MCF 10A (cell line): ENCODE measurements around the gene MYH15. TPM values are rescaled to one million over a fixed set of nuclear protein-coding genes. Genes with fewer than 3 reads are reported as not detected.

Experiments used
- BruUV-seq: library from RNA; stranded (reverse); fragments of 400-500 nt; replicated peaks from 2 replicates; lab custom pipeline; 2021; lab: Mats Ljungman, UMichigan
- CTCF ChIA-PET: fragments of 300-600 bp; sonication (Branson Sonifier 250); formaldehyde crosslinking; extraction: SDS; loops from one replicate; lab custom pipeline; 2021; ENCODE audit warnings: antibody characterized with exemption, inconsistent platforms; lab: Yijun Ruan, JAX
- POLR2A ChIA-PET: fragments of 300-600, 350-650 bp; sonication (Branson Sonifier 250); formaldehyde crosslinking; extraction: SDS; loops from one replicate; lab custom pipeline; 2020; ENCODE audit warnings: antibody characterized with exemption, inconsistent platforms; lab: Yijun Ruan, JAX
- DNase-seq: peaks from one replicate; pipeline ENCODE4 v3.0.0-alpha.2; 2018; ENCODE audit not compliant: unreplicated experiment
- H3K27ac Mint-ChIP-seq: one replicate; pipeline ENCODE4 v1.8.0; 2022; ENCODE audit warnings: mild to moderate bottlenecking, low read depth, mixed read lengths; ENCODE audit not compliant: unreplicated experiment
- H3K27me3 Mint-ChIP-seq: one replicate; pipeline ENCODE4 v1.8.0; 2022; ENCODE audit warnings: mixed read lengths; ENCODE audit not compliant: insufficient read depth, unreplicated experiment
- H3K36me3 Mint-ChIP-seq: one replicate; pipeline ENCODE4 v1.8.0; 2022; ENCODE audit warnings: mild to moderate bottlenecking, moderate library complexity, mixed read lengths; ENCODE audit not compliant: insufficient read depth, unreplicated experiment
- H3K4me1 Mint-ChIP-seq: one replicate; pipeline ENCODE4 v1.8.0; 2022; ENCODE audit warnings: mixed read lengths; ENCODE audit not compliant: insufficient read depth, unreplicated experiment
- H3K4me3 Mint-ChIP-seq: one replicate; pipeline ENCODE4 v1.8.0; 2022; ENCODE audit warnings: mild to moderate bottlenecking, moderate library complexity, mixed read lengths; ENCODE audit not compliant: unreplicated experiment
- H3K9me3 Mint-ChIP-seq: one replicate; pipeline ENCODE4 v1.8.0; 2022; ENCODE audit warnings: mixed read lengths; ENCODE audit not compliant: unreplicated experiment
- intact Hi-C: fragments of 100-400 bp; cut with micrococcal nuclease; formaldehyde crosslinking; loops from 2 replicates; pipeline ENCODE4 v1.14.1; 2022
- total RNA-seq: library from RNA; stranded (reverse); gene quantifications from 2 replicates; pipeline ENCODE4 v1.2.3, GENCODE V29; 2022
- TF ChIP-seq, protein P1 (sequence below): fragments of 200-600 bp; IDR thresholded peaks from one replicate; pipeline ENCODE4 v1.8.0; 2022; ENCODE audit warnings: antibody characterized with exemption, mild to moderate bottlenecking; ENCODE audit not compliant: unreplicated experiment

MYH15 gene
- total RNA-seq, 1 experiment from 2014 or later: 0.19 TPM

DNA sequence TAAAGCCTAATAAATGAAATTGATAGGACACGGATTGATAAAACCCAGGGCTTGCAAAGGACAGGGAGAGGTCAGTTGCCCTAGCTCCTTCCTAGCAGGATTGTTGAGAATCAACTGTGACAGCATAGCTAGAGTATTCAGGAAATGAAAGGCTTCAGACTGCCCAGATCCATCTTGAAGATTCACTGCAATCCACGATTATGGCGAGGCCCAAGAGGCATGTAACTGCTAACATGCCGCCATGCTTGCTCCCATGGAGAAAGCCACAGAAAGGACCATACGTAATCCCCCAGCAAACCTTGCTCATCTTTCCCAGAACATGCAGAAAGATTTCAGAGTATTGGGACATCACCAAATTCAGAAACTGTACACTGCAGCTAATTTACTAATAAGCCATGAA lies 41.3 kb downstream of the MYH15 start:
- BruUV-seq: no TSS peak
- no peaks in the 10 kb centered on the region for H3K36me3 Mint-ChIP-seq
- H3K27ac Mint-ChIP-seq: no peak overlapping the region
- ChIA-PET POLR2A (interaction anchor here (0.6 kb wide), 1 partner anchor 445 kb away, joined by 3 read pairs; no protein-coding TSS in a partner anchor), CTCF (interaction anchor here (0.6 to 1.5 kb wide), 3 partner anchors 9 to 127 kb away, joined by 3 to 9 read pairs (median 3); no protein-coding TSS in a partner anchor)
- intact Hi-C loops: no loop called here
- TF ChIP-seq, protein P1, sequence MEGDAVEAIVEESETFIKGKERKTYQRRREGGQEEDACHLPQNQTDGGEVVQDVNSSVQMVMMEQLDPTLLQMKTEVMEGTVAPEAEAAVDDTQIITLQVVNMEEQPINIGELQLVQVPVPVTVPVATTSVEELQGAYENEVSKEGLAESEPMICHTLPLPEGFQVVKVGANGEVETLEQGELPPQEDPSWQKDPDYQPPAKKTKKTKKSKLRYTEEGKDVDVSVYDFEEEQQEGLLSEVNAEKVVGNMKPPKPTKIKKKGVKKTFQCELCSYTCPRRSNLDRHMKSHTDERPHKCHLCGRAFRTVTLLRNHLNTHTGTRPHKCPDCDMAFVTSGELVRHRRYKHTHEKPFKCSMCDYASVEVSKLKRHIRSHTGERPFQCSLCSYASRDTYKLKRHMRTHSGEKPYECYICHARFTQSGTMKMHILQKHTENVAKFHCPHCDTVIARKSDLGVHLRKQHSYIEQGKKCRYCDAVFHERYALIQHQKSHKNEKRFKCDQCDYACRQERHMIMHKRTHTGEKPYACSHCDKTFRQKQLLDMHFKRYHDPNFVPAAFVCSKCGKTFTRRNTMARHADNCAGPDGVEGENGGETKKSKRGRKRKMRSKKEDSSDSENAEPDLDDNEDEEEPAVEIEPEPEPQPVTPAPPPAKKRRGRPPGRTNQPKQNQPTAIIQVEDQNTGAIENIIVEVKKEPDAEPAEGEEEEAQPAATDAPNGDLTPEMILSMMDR: no peak
- no peaks in the 10 kb centered on the region for H3K27me3 Mint-ChIP-seq
- H3K4me1 Mint-ChIP-seq: peaks cover 21% of the 10 kb centered on the region
- H3K9me3 Mint-ChIP-seq: no peaks in the 10 kb centered on the region
- no peak for DNase-seq
- H3K4me3 Mint-ChIP-seq: no peak overlapping the region

DNA sequence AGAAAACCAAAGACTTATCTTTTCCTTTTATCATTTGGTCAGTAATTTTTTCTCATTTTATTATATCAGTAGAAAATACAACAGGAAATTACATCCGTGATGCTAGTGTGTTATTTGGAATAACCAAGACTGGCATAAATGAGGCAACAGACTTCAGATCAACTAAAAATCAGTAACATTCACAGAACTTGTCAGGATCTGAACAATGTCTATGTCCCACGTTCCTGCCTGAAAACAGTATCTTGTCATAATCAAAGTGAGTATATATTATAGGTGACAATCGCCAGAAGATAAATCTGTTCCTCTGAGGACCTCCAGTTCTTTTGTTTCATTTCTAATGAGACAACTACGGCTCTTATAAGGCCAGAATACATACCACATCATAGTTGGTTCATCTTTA lies 41.8 kb downstream of the MYH15 start:
- H3K4me1 Mint-ChIP-seq: peaks cover 21% of the 10 kb centered on the region
- DNase-seq: no peak
- BruUV-seq: no TSS peak
- ChIA-PET POLR2A (no interaction called here), CTCF (interaction anchor here (1.5 kb wide), 1 partner anchor 9 kb away, joined by 9 read pairs; no protein-coding TSS in a partner anchor)
- intact Hi-C loops: no loop called here
- H3K4me3 Mint-ChIP-seq: no peak overlapping the region
- H3K27ac Mint-ChIP-seq: no peak overlapping the region
- no peaks in the 10 kb centered on the region for H3K27me3 Mint-ChIP-seq
- H3K9me3 Mint-ChIP-seq: no peaks in the 10 kb centered on the region
- TF ChIP-seq, protein P1: no peak
- no peaks in the 10 kb centered on the region for H3K36me3 Mint-ChIP-seq

DNA sequence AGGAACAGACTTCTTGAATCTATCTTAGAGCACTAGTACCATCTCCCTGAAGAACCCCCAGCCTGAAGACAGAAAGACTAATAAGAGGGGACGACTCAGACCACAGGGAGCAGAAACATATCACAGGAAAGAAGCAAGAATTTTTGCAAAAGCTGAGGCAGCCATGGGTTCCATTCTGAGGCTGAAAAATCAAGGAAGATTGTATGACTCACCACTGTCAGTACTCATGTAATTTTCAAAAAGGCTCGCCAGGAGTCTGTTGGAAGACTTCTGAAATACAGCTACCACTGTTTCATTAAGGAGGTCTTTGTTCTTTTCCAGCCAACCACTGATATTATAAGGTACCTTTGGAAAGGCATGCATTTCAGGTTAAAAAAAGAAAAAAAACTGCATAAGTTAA lies 47.5 kb downstream of the MYH15 start:
- no peaks in the 10 kb centered on the region for H3K4me1 Mint-ChIP-seq
- no peak overlapping the region for H3K27ac Mint-ChIP-seq
- no peak overlapping the region for H3K4me3 Mint-ChIP-seq
- TF ChIP-seq, protein P1: no peak
- BruUV-seq: no TSS peak
- CTCF ChIA-PET: interaction anchor here (0.6 kb wide), 1 partner anchor 118 kb away, joined by 4 read pairs; no protein-coding TSS in a partner anchor
- POLR2A ChIA-PET: interaction anchor here (0.7 kb wide), 1 partner anchor 32 kb away, joined by 4 read pairs; no protein-coding TSS in a partner anchor
- DNase-seq: peak; percentile 18
- H3K36me3 Mint-ChIP-seq: no peaks in the 10 kb centered on the region
- H3K9me3 Mint-ChIP-seq: no peaks in the 10 kb centered on the region
- intact Hi-C loops: no loop called here
- no peaks in the 10 kb centered on the region for H3K27me3 Mint-ChIP-seq

DNA sequence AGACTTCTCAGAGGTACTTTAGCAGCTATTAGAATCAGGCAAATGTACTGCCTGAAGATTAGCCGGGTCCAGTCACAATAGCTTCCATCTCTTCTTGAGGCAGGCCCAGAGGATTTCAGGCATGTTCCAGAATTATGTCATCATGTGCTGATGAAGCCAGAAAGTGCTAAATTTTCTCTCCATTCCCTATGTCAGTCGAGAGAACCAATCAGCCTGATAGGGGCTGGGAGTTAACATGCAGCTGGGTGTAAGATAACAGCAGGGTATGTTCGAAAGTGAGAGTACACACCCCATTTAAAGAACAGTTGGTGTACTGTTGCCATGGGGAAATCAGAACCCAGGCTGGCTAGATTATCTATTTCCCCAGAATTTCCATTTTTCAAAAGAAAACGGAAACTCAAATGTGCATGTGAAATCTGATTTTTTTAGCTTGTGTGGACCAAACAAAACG lies 48.7 kb downstream of the MYH15 start:
- no peak overlapping the region for H3K27ac Mint-ChIP-seq
- no peak for DNase-seq
- H3K4me1 Mint-ChIP-seq: no peaks in the 10 kb centered on the region
- H3K4me3 Mint-ChIP-seq: no peak overlapping the region
- no peaks in the 10 kb centered on the region for H3K36me3 Mint-ChIP-seq
- intact Hi-C loops: no loop called here
- CTCF ChIA-PET: interaction anchor here (0.6 to 2.9 kb wide), 5 partner anchors 16 to 696 kb away, joined by 3 to 11 read pairs (median 5); no protein-coding TSS in a partner anchor
- H3K27me3 Mint-ChIP-seq: no peaks in the 10 kb centered on the region
- TF ChIP-seq, protein P1: no peak
- POLR2A ChIA-PET: no interaction called here
- no TSS peak for BruUV-seq
- H3K9me3 Mint-ChIP-seq: no peaks in the 10 kb centered on the region
